AG04450 (cell line): ENCODE measurements around the gene CRIP3. TPM values are rescaled to one million over a fixed set of nuclear protein-coding genes. Genes with fewer than 3 reads are reported as not detected.
A peak's percentile ranks its signal among the peaks of the same experiment; 100 is the strongest.

Experiments
- CTCF ChIA-PET: fragments of 300-600, 350-600 bp; formaldehyde crosslinking; extraction: SDS; loops from one replicate; lab custom pipeline; 2022; ENCODE audit warnings: antibody characterized with exemption, inconsistent platforms; lab: Charles Lee
- POLR2A ChIA-PET: fragments of 350-600 bp; formaldehyde crosslinking; extraction: SDS; loops from one replicate; lab custom pipeline; 2021; ENCODE audit warnings: antibody characterized with exemption, inconsistent platforms; lab: Yijun Ruan, JAX
- DNase-seq: peaks from one replicate; pipeline ENCODE4 v3.0.0-alpha.2; 2011; ENCODE audit warnings: low read depth, low spot score
- H3K27ac ChIP-seq: one replicate; pipeline ENCODE4 v1.5.1; 2012; ENCODE audit warnings: low read depth, low read length, control low read depth
- H3K27me3 ChIP-seq: one replicate; pipeline ENCODE4 v1.6.0; 2012; ENCODE audit warnings: low read length; ENCODE audit not compliant: control insufficient read depth, insufficient read depth
- H3K4me3 ChIP-seq: 2 replicates; pipeline ENCODE4 v1.5.1; 2011; ENCODE audit warnings: mild to moderate bottlenecking, low read depth, low read length, control low read depth
- H3K9me3 ChIP-seq: 2 replicates; pipeline ENCODE4 v1.5.1; 2012; ENCODE audit warnings: low read length; ENCODE audit not compliant: control insufficient read depth, insufficient read depth
- polyA plus RNA-seq: library from polyadenylated mRNA; depleted of rRNA; stranded (reverse); fragments of >200 nt; gene quantifications from 2 replicates; pipeline ENCODE4 v1.2.3, GENCODE V29; 2011
- TF ChIP-seq, protein P1 (sequence below): IDR thresholded peaks from 2 replicates; pipeline ENCODE4 v1.5.1; 2011; ENCODE audit warnings: low read depth, low read length, control low read depth, inconsistent platforms

The CRIP3 gene
- polyA plus RNA-seq, 1 experiment: not detected

DNA sequence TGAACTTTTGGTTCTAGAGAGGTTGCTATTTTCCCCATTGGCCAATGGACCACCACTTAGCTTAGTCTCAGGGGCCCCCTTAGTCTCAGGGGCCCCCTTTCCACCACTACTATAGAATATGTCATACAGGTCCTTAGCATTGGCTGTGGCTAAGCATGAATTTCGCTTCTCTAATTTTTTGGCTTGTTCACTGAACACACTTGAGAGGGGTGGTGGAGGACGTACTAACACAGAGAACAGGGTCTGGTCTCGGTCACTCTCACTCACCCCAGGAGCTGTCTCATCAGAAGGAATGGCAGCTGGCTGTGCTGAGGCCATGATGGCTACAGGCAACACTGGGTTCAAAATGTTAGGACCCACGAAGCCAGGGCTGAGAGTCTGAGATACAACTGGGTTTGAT is 30.5 kb upstream of the CRIP3 start:
- DNase-seq: no peak
- ChIA-PET POLR2A (no interaction called here), CTCF (interaction anchor here (1.4 kb wide), 1 partner anchor 110 kb away, joined by 4 read pairs; the partner anchor contains the start of gene DNPH1)
- Histone ChIP-seq H3K9me3 (no peaks in the 10 kb centered on the region), H3K27me3 (no peaks in the 10 kb centered on the region), H3K4me3 (no peak overlapping the region), H3K27ac (no peak overlapping the region)
- TF ChIP-seq, protein P1, sequence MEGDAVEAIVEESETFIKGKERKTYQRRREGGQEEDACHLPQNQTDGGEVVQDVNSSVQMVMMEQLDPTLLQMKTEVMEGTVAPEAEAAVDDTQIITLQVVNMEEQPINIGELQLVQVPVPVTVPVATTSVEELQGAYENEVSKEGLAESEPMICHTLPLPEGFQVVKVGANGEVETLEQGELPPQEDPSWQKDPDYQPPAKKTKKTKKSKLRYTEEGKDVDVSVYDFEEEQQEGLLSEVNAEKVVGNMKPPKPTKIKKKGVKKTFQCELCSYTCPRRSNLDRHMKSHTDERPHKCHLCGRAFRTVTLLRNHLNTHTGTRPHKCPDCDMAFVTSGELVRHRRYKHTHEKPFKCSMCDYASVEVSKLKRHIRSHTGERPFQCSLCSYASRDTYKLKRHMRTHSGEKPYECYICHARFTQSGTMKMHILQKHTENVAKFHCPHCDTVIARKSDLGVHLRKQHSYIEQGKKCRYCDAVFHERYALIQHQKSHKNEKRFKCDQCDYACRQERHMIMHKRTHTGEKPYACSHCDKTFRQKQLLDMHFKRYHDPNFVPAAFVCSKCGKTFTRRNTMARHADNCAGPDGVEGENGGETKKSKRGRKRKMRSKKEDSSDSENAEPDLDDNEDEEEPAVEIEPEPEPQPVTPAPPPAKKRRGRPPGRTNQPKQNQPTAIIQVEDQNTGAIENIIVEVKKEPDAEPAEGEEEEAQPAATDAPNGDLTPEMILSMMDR: no peak

DNA sequence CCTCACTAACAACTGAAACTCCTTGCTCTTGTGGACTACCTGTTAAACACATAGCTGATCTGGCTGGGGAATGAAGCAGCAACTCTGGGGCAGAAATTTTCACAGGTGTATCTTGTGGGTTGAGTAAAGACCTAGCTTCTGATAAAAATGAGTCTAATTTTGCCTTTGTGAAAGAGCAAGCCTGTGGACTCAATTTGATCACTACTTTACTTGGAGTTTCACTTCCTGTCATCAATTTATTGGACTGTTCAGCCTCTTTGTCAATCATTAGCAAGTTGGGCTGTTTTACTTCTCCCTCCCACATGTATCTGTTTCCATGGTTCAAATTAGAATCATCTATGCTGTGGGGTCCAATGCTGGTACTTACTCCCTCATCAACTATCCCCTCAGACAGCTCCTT is 29.6 kb upstream of the CRIP3 start:
- Histone ChIP-seq H3K4me3 (no peak overlapping the region), H3K27me3 (no peaks in the 10 kb centered on the region), H3K9me3 (no peaks in the 10 kb centered on the region), H3K27ac (no peak overlapping the region)
- no peak for DNase-seq
- CTCF ChIA-PET: interaction anchor here (1.9 kb wide), 1 partner anchor 109 kb away, joined by 4 read pairs; the partner anchor contains the start of gene DNPH1
- POLR2A ChIA-PET: no interaction called here
- TF ChIP-seq, protein P1: no peak

DNA sequence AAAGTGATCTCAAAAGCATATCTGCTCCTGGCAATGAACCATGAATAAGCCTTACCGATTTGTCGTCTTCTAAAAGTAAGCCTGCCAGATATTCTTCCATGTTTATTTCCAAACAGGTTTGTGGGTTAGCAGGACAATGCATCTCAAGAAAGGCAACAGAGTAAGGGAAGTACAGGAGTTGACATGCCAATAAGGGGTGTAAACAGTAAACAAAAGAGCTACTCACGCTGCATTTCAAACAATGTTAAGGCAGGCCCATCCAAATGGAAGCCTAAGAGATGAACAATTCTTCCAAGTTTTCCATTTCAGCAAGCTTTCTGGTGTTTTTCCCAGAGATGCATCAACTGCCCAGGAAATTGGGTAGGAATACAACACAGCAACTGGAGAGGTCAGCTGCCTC is 27.8 kb upstream of the CRIP3 start:
- CTCF ChIA-PET: interaction anchor here (0.6 to 3.9 kb wide), 3 partner anchors 73 to 332 kb away, joined by 3 to 47 read pairs (median 4); partner anchors contain the start of gene DNPH1
- POLR2A ChIA-PET: no interaction called here
- TF ChIP-seq, protein P1: no peak
- Histone ChIP-seq H3K9me3 (no peaks in the 10 kb centered on the region), H3K4me3 (no peak overlapping the region), H3K27ac (no peak overlapping the region), H3K27me3 (no peaks in the 10 kb centered on the region)
- no peak for DNase-seq

DNA sequence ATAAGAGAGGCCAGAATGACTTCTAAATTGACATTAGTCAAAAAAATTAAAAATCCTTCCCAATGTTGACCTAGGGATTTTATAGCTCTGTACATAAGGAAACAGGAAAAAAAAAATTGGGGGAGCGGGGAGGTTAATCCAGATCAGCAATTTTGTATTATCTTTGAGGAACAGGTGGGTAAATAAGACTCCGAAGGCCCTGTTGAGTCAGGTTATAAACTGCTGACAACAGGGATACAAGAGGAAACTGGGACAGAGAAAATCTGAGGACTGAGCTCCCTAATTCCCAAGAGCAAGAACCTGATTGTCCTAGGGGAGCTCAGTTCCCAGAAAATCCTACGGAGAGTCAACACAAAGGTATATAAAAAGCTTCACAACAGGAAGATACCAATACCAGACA is 26.8 kb upstream of the CRIP3 start:
- TF ChIP-seq, protein P1: no peak
- Histone ChIP-seq H3K27me3 (no peaks in the 10 kb centered on the region), H3K27ac (no peak overlapping the region), H3K9me3 (no peaks in the 10 kb centered on the region), H3K4me3 (no peak overlapping the region)
- CTCF ChIA-PET: interaction anchor here (0.8 to 3.9 kb wide), 11 partner anchors 8 to 107 kb away, joined by 3 to 47 read pairs (median 6); partner anchors contain the start of genes CRIP3 and DNPH1
- POLR2A ChIA-PET: interaction anchor here (0.7 kb wide), 1 partner anchor 431 kb away, joined by 3 read pairs; no protein-coding TSS in a partner anchor
- DNase-seq: no peak

DNA sequence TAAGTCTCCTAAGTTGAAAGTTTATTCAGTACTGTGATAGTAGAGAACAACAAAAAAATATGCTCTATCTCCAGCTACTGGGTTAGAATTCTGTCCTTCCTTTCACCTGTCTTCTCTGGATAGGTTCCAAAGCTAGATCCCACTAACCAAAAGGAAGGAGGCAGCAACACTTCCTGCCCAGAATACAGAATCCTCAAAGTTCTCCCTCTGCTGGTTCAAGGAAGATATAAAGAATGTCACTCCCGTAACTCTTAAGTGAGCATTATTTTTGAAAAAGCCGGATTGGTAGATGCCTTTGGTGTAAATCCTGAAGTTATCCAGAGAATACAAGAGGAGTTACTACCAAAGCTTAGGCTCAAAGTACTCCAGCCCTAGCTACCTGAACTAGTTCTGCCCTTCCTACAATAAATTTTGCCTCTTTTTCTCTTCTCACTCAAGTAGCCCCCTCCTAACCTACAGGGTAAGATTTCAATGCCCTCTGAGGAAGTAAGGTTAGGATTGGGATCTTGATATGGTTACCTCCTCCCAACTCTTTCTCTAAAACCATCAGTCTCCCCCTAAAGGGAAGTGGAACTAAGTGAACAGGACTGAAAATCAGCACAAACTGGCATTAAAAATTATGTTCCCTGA is 26.0 kb upstream of the CRIP3 start:
- ChIA-PET CTCF (interaction anchor here (0.6 to 3.9 kb wide), 25 partner anchors 9 to 178 kb away, joined by 3 to 47 read pairs (median 4); partner anchors contain the start of genes CRIP3 and DNPH1), POLR2A (no interaction called here)
- no peak overlapping the region for H3K27ac ChIP-seq
- H3K4me3 ChIP-seq: no peak overlapping the region
- H3K9me3 ChIP-seq: no peaks in the 10 kb centered on the region
- TF ChIP-seq, protein P1: peak; percentile 71
- no peaks in the 10 kb centered on the region for H3K27me3 ChIP-seq
- peak; percentile 13 for DNase-seq
